Ovary (tissue), 3 donors: ENCODE data around the gene KCNV2.

ENCODE experiments used
- CTCF ChIP-seq, 3 donors: fragments of 450-650 bp in 2 of 3; fragments of 200-600 bp in 1 of 3; IDR thresholded peaks; one replicate each; pipeline versions ENCODE4 v1.5.1 to v1.8.0; 2016 to 2022; ENCODE audit warnings: antibody characterized with exemption in 3 of 3, mild to moderate bottlenecking in 1 of 3
- POLR2A ChIP-seq: fragments of 450-650 bp; IDR thresholded peaks from one replicate; pipeline ENCODE4 v1.6.1; 2017; ENCODE audit warnings: antibody characterized with exemption, mild to moderate bottlenecking, moderate library complexity
- donor health status: DM: no; HTN: no; CAD: no.

DNA sequence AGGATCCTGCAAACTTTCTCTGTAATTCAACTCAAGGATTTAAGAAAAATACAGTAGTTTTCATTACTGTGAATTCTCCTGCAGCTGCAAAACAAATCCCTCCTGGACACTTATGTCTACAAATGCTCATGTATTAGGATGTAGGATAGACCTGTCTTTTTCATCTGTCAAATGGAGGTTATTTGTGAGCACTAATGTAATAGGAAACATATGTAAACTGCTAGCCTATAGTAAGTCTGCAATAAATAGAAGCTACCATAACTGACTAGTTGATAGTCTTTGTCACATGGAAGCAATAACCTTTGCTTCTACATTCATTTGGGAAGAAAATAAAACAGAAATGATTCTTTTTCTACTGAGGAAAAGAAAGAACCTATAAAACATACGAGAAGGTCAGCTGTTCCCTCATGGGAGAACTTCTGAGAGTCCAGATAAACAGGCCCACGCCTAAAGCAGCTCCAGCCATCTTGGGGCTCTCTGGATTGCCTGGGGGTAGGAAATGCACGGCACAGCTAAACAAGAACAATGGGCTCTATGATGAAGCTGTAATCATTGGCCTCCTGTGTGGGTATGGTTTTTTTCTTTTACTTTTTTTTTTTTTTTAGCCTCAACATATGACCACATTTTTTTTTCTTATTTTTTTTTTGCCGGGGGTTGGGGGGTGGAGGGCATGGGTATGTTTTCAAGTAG lies 6.2 kb downstream of the KCNV2 start:
- TF ChIP-seq CTCF (IDR thresholded peaks at IDR 0.05): no peak
- TF ChIP-seq POLR2A: no peak
